Measurements from ENCODE around the gene TENM3.

DNA sequence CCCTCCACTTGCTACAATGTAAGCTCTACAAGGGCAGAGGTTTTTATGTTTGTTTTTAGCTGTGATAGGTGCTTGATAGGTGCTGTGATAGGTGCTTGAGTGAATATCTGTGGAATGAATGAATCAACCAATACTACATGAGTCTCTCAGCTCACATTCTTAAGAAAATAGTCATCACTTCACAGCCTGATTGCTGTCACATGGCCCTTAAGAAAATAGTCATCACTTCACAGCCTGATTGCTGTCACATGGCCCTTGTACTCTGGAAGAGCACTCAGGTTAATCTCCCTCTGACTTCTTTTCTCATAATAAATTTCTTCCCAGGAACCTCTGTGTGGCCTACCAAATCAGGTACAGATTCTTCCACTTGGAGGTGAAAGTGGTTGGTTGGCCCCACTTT lies 335.2 kb downstream of the TENM3 start:
- no peak for TF ChIP-seq GATA3 (IDR thresholded peaks at IDR 0.05; ENCODE audit: low read depth, low read length)
- TF ChIP-seq GATA2 (IDR thresholded peaks at IDR 0.05; ENCODE audit: low read depth, low read length): no peak

All from SH-SY5Y (cell line).